Gastrocnemius medialis (tissue), 4 donors: Measurements from ENCODE around the gene SIN3B.

Source experiments
- POLR2A ChIP-seq, 2 donors: fragments of 450-650 bp; IDR thresholded peaks; one replicate each; pipeline ENCODE4 v1.6.1; 2017; ENCODE audit warnings: antibody characterized with exemption in 2 of 2, mild to moderate bottlenecking in 2 of 2, moderate library complexity in 2 of 2
- TF ChIP-seq, protein P1 (sequence below), 5 experiments: fragments of 450-650 bp in 3 of 5; fragments of 200-600 bp in 2 of 5; sonication (generic) in 2 of 5; IDR thresholded peaks in 4 of 5; conservative IDR thresholded peaks in 1 of 5; 1 replicate in 4 of 5; 2 replicates in 1 of 5; pipeline ENCODE4 v1.5.1; 2016 to 2019; ENCODE audit warnings: antibody characterized with exemption in 5 of 5, mild to moderate bottlenecking in 3 of 5, moderate library complexity in 3 of 5

DNA sequence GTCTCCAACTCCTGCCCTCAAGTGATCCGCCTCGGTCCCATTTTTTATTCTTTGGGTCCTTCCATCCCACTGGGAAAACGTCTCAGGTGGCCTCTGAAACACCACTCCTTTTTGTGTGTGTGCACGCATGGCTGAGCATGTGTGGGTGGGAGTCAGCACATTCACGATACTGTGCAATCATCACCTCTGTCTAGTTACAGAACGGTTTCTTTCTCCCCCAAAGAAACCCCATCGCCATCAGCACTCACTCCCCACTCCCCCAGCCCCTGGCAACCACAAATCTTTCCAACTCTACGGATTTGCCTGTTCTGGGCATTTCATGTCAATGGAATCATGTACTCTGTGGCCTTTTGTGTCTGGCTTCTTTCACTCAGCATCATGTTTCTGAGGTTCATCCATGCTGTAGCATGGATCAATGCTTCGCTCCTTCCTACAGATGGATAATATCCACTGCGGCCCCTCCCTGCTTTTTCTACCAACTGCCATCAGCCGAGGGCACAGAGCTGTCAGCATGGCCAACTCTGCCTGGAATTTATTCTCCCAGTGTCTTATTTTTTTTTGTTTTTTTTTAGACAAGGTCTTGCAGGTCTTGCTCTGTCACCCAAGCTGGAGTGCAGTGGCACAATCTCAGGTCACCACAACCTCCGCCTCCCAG lies 69.3 kb downstream of the SIN3B start:
- TF ChIP-seq, protein P1, sequence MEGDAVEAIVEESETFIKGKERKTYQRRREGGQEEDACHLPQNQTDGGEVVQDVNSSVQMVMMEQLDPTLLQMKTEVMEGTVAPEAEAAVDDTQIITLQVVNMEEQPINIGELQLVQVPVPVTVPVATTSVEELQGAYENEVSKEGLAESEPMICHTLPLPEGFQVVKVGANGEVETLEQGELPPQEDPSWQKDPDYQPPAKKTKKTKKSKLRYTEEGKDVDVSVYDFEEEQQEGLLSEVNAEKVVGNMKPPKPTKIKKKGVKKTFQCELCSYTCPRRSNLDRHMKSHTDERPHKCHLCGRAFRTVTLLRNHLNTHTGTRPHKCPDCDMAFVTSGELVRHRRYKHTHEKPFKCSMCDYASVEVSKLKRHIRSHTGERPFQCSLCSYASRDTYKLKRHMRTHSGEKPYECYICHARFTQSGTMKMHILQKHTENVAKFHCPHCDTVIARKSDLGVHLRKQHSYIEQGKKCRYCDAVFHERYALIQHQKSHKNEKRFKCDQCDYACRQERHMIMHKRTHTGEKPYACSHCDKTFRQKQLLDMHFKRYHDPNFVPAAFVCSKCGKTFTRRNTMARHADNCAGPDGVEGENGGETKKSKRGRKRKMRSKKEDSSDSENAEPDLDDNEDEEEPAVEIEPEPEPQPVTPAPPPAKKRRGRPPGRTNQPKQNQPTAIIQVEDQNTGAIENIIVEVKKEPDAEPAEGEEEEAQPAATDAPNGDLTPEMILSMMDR (IDR thresholded peaks at IDR 0.05 in 4 of 5, conservative IDR thresholded peaks at IDR 0.05 in 1 of 5), result no peak
- TF ChIP-seq POLR2A (IDR thresholded peaks at IDR 0.05), result no peak
